HepG2 (cell line): ENCODE data around the gene CYB5D1. TPM values are rescaled to one million over a fixed set of nuclear protein-coding genes. Genes with fewer than 3 reads are reported as not detected.

Experiments
- AGO2 ChIP-seq: fragments of 200-400 bp; formaldehyde crosslinking; optimal IDR thresholded peaks from 2 replicates; pipeline ENCODE3; 2017; ENCODE audit warnings: mild to moderate bottlenecking, low read depth, low read length, moderate library complexity
- CSRNP1 ChIP-seq: sonication (generic); formaldehyde crosslinking; IDR thresholded peaks from 2 replicates; pipeline ENCODE4 v1.8.1; 2023; ENCODE audit warnings: mild to moderate bottlenecking, missing genetic modification reagents
- ESRRA ChIP-seq: sonication (generic); formaldehyde crosslinking; IDR thresholded peaks from 2 replicates; pipeline ENCODE4 v1.5.1; 2020; ENCODE audit warnings: mild to moderate bottlenecking, low read depth, missing genetic modification reagents
- HIVEP1 ChIP-seq: sonication (generic); formaldehyde crosslinking; IDR thresholded peaks from 2 replicates; pipeline ENCODE4 v1.4.0; 2020; ENCODE audit warnings: mild to moderate bottlenecking, missing genetic modification reagents
- HNRNPUL1 ChIP-seq: fragments of 200-400 bp; formaldehyde crosslinking; IDR thresholded peaks from 2 replicates; pipeline ENCODE4 v1.6.1; 2017; ENCODE audit warnings: low read depth, mild to moderate bottlenecking, low read length, moderate library complexity
- KAT8 ChIP-seq: IDR thresholded peaks from 2 replicates; pipeline ENCODE4 v1.6.1; 2016; ENCODE audit warnings: missing genetic modification reagents, missing compliant biosample characterization
- KDM2A ChIP-seq: sonication (generic); formaldehyde crosslinking; IDR thresholded peaks from 2 replicates; pipeline ENCODE4 v1.4.0; 2020; ENCODE audit warnings: low read depth, missing genetic modification reagents, borderline replicate concordance
- KDM5B ChIP-seq: sonication (generic); formaldehyde crosslinking; IDR thresholded peaks from 2 replicates; pipeline ENCODE4 v1.4.0; 2020; ENCODE audit warnings: missing genetic modification reagents, mild to moderate bottlenecking, borderline replicate concordance
- POLR2A ChIP-seq, 2 experiments: IDR thresholded peaks; 2 replicates each; pipeline ENCODE4 v1.6.1; 2011; ENCODE audit warnings: low read depth in 2 of 2, low read length in 2 of 2, mild to moderate bottlenecking in 1 of 2, moderate library complexity in 1 of 2; ENCODE audit not compliant: insufficient read depth in 1 of 2
- POLR2G ChIP-seq: fragments of 200-400 bp; formaldehyde crosslinking; IDR thresholded peaks from 2 replicates; pipeline ENCODE4 v1.6.1; 2018; ENCODE audit warnings: mild to moderate bottlenecking, low read depth, low read length, moderate library complexity
- PRMT3 ChIP-seq: sonication (generic); formaldehyde crosslinking; IDR thresholded peaks from 2 replicates; pipeline ENCODE4 v1.8.1; 2022; ENCODE audit warnings: low read depth, mild to moderate bottlenecking, moderate library complexity, missing genetic modification reagents, borderline replicate concordance
- RARA ChIP-seq: IDR thresholded peaks from 2 replicates; pipeline ENCODE4 v1.6.1; 2016; ENCODE audit warnings: missing genetic modification reagents, missing compliant biosample characterization
- TOPORS ChIP-seq: sonication (generic); formaldehyde crosslinking; IDR thresholded peaks from 2 replicates; pipeline ENCODE4 v1.8.0; 2023; ENCODE audit warnings: mild to moderate bottlenecking, missing genetic modification reagents
- ZBTB1 ChIP-seq: sonication (generic); formaldehyde crosslinking; IDR thresholded peaks from 2 replicates; pipeline ENCODE4 v1.4.0; 2020; ENCODE audit warnings: missing genetic modification reagents, borderline replicate concordance
- ZBTB20 ChIP-seq: sonication (generic); formaldehyde crosslinking; IDR thresholded peaks from 2 replicates; pipeline ENCODE4 v1.8.1; 2023; ENCODE audit warnings: missing genetic modification reagents, low read depth, mild to moderate bottlenecking, borderline replicate concordance
- ZFP82 ChIP-seq: sonication (generic); formaldehyde crosslinking; IDR thresholded peaks from 2 replicates; pipeline ENCODE4 v1.5.1; 2020; ENCODE audit warnings: mild to moderate bottlenecking, missing genetic modification reagents, borderline replicate concordance
- ZNF143 ChIP-seq: sonication (generic); formaldehyde crosslinking; IDR thresholded peaks from 2 replicates; pipeline ENCODE4 v1.4.0; 2020; ENCODE audit warnings: missing genetic modification reagents
- ZNF17 ChIP-seq: sonication (generic); formaldehyde crosslinking; IDR thresholded peaks from 2 replicates; pipeline ENCODE4 v1.5.0; 2020; ENCODE audit warnings: mild to moderate bottlenecking, missing genetic modification reagents
- ZNF253 ChIP-seq: sonication (generic); formaldehyde crosslinking; IDR thresholded peaks from 2 replicates; pipeline ENCODE4 v1.8.0; 2022; ENCODE audit warnings: mild to moderate bottlenecking, missing genetic modification reagents, borderline replicate concordance
- ZNF501 ChIP-seq: sonication (generic); formaldehyde crosslinking; IDR thresholded peaks from 2 replicates; pipeline ENCODE4 v1.5.1; 2020; ENCODE audit warnings: mild to moderate bottlenecking, moderate library complexity, missing genetic modification reagents
- ZNF576 ChIP-seq: sonication (generic); formaldehyde crosslinking; IDR thresholded peaks from 2 replicates; pipeline ENCODE4 v1.4.0; 2020; ENCODE audit warnings: mild to moderate bottlenecking, missing genetic modification reagents
- ZNF609 ChIP-seq: sonication (generic); formaldehyde crosslinking; IDR thresholded peaks from 2 replicates; pipeline ENCODE4 v1.4.0; 2020; ENCODE audit warnings: mild to moderate bottlenecking, missing genetic modification reagents, borderline replicate concordance
- ZNF652 ChIP-seq: IDR thresholded peaks from 2 replicates; pipeline ENCODE4 v1.6.1; 2016; ENCODE audit warnings: low read depth, borderline replicate concordance
- ZNF768 ChIP-seq: sonication (generic); formaldehyde crosslinking; IDR thresholded peaks from 2 replicates; pipeline ENCODE4 v1.4.0; 2020; ENCODE audit warnings: missing genetic modification reagents
- ZNF772 ChIP-seq: sonication (generic); formaldehyde crosslinking; IDR thresholded peaks from 2 replicates; pipeline ENCODE4 v1.5.0; 2020; ENCODE audit warnings: mild to moderate bottlenecking, missing genetic modification reagents
- polyA plus RNA-seq, 8 experiments: library from polyadenylated mRNA; depleted of rRNA in 3 of 8; stranded (reverse) in 7 of 8; unstranded in 1 of 8; fragments of >200 nt; fragmentation: Illumina TruSeq in 4 of 8; extraction: Trizol in 4 of 8; gene quantifications; 2 replicates each; pipeline versions ENCODE4 v1.2.1 to v1.2.3, GENCODE V29; 2011 to 2016; ENCODE audit warnings: low read depth in 4 of 8, missing spikeins in 1 of 8, mixed read lengths in 1 of 8; ENCODE audit not compliant: insufficient read depth in 1 of 8
- total RNA-seq, 5 experiments: library from RNA; depleted of rRNA; stranded (reverse); fragments of >200 nt; fragmentation: Illumina TruSeq; extraction: Trizol; gene quantifications; 2 replicates each; pipeline ENCODE4 v1.2.3, GENCODE V29; 2016; ENCODE audit warnings: low read depth in 1 of 5

CYB5D1 gene
- total and polyA plus RNA-seq, 2 of the 13 experiments (the other 11 are each of a cell fraction or from before 2014, with no cell fraction given): 8.9 to 17.0 TPM

- peak; percentile 68; the same call in 1 of the 2 replicates for TF ChIP-seq ZNF609 (CRISPR knock-in tag)
- no peak for TF ChIP-seq ZNF143
- TF ChIP-seq HIVEP1 (CRISPR knock-in tag): peak; percentile 76
- peak; percentile 69; the same call in 1 of the 2 replicates for TF ChIP-seq ESRRA (CRISPR knock-in tag)
- peak; percentile 91 for TF ChIP-seq RARA (CRISPR knock-in tag)
- TF ChIP-seq ZNF768 (CRISPR knock-in tag): peak; percentile 29; the same call in 1 of the 2 replicates
- TF ChIP-seq AGO2: peak; percentile 41
- TF ChIP-seq PRMT3: no peak
- TF ChIP-seq KDM5B (CRISPR knock-in tag): peak; percentile 80
- TF ChIP-seq ZNF652 (CRISPR knock-in tag): no peak
- peak; percentile 56; the same call in 1 of the 2 replicates for TF ChIP-seq KDM2A
- TF ChIP-seq ZNF576 (CRISPR knock-in tag): 0 out of 2 replicates have a peak, but pooled peaks have one; percentile 82
- peak; percentile 45 for TF ChIP-seq KAT8
- TF ChIP-seq ZNF501: peak; percentile 62; the same call in 1 of the 2 replicates
- TF ChIP-seq ZNF253 (CRISPR knock-in tag): no peak
- no peak for TF ChIP-seq ZNF17 (CRISPR knock-in tag)
- TF ChIP-seq TOPORS (CRISPR knock-in tag): no peak
- TF ChIP-seq POLR2A (IDR thresholded peaks at IDR 0.05; ENCODE audit: insufficient read depth in 1 of 2, low read depth in 2 of 2, low read length in 2 of 2): peak; percentile 27 to 74; a peak in 2 of 4 replicates
- TF ChIP-seq ZFP82 (CRISPR knock-in tag): peak; percentile 58; the same call in 1 of the 2 replicates
- no peak for TF ChIP-seq HNRNPUL1
- TF ChIP-seq ZBTB20 (CRISPR knock-in tag): no peak
- TF ChIP-seq ZBTB1 (CRISPR knock-in tag): no peak
- TF ChIP-seq CSRNP1 (CRISPR knock-in tag): no peak
- TF ChIP-seq POLR2G: peak; percentile 70
- no peak for TF ChIP-seq ZNF772 (CRISPR knock-in tag)
These were observed 29.8 kb downstream of the CYB5D1 start (continued) for GRCh38 chr17:7887482-7888183.
